Stimulated activated CD8-positive, alpha-beta memory T cell treated with anti-CD3 and anti-CD28 coated beads, Interleukin-15, amount 100 ng/mL, for 1 hour (primary cell): ENCODE data around the gene PLD4.
A peak's percentile ranks its signal among the peaks of the same experiment; 100 is the strongest.
"Not testable (repeated sequence)": the region's sequence is repeated elsewhere in the genome, so short reads cannot be mapped to it uniquely, and the experiment has no call there.

Experiments
- DNase-seq: peaks from one replicate; pipeline ENCODE4 v3.0.0-alpha.2; 2020; ENCODE audit warnings: low read depth

Gene PLD4, protein sequence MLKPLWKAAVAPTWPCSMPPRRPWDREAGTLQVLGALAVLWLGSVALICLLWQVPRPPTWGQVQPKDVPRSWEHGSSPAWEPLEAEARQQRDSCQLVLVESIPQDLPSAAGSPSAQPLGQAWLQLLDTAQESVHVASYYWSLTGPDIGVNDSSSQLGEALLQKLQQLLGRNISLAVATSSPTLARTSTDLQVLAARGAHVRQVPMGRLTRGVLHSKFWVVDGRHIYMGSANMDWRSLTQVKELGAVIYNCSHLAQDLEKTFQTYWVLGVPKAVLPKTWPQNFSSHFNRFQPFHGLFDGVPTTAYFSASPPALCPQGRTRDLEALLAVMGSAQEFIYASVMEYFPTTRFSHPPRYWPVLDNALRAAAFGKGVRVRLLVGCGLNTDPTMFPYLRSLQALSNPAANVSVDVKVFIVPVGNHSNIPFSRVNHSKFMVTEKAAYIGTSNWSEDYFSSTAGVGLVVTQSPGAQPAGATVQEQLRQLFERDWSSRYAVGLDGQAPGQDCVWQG

DNA sequence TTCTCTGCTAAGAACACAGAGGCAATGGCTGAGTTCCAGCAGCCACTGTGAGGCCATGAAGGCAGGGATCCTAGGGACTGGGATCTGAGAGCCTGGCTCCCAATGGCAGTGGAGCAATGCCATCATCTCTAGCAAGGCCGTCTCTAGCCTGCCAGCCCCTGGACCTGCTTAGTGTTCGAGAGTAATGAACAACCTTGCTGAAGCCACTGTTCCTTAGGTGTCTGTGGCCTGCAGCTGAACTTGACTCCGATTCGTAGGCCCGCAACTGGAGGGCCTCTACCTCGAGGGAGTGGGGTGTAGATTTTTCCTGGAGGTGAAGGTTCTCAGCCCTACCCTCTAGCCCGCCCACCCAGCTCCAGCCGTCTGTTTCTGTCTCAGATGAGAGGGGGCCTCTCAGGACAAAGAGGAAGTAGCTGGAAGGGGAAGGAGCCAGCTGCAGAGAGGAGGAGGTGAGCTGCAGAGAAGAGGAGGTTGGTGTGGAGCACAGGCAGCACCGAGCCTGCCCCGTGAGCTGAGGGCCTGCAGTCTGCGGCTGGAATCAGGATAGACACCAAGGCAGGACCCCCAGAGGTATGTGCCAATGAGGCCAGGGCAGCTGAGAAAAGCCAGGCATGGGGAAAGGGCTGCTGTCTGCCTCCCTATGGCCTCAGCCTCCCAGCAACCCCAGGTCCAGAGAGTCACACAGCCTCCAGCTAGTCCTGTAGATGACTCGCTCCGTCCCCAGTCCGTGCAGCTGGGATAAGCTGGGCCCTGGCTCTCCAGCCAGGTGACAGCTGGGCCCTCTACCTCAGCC is at the start of gene PLD4:
TSS of gene PLD4 (plus strand) at position 459 of the 793 bp plus-strand sequence. CDS start 2,262 bp downstream, outside the sequence.
- DNase-seq = no peak

DNA sequence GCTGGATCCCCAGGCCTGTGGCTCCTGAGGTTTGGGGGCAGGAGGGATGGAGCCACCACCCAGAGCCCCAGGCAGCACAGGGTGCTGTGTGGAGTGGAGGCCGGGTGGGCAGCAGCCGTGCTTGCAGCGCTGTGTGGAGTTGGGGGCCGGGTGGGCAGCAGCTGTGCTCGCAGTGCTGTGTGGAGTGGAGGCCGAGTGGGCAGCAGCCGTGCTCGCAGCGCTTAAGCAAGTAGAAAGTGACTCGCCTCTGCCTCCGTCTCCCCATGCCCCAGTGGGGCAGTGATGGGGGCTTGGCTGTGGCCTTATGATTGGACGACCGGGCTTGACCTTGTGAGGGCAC is 49.3 kb upstream of the PLD4 start:
- no peak for DNase-seq

DNA sequence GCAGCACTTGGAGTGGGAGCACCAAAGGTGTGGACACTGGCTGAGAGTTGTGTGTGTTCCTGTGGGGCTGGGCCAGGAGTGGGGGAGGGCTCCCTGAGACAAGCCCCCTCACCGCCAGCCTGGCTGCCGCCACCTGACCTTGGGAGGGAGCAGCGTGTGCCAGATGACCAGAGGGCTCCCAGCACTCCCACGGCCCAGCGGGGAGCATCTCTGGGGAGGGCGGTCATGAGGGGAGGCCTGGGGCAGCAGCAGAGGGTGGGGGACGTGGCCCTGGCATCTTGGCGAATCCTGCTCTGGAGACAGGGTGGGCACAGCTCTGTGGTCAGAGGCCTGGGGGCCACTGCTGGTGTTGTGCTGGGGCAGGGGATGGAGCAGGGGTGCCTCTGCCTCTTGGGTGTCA is 48.9 kb upstream of the PLD4 start:
- no peak for DNase-seq

DNA sequence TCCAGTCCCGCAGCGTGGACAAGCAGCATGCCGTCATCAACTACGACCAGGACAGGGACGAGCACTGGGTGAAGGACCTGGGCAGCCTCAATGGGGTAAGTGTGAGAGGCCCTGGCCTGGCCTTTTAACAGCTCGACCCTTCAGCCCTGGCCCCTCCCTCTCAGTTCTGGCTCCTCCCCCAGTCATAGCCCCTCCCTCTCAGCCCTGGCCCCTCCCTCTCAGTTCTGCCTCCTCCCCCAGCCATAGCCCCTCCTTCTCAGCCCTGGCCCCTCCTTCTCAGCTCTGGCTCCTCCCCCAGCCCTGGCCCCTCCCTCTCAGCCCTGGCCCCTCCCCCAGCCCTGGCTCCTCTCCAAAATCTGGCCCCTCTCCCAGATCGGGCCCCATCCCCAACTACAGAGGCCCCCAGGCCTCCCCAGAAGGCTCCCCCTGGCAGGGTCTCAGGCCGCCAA is 48.4 kb upstream of the PLD4 start:
- peak; percentile 7 for DNase-seq

DNA sequence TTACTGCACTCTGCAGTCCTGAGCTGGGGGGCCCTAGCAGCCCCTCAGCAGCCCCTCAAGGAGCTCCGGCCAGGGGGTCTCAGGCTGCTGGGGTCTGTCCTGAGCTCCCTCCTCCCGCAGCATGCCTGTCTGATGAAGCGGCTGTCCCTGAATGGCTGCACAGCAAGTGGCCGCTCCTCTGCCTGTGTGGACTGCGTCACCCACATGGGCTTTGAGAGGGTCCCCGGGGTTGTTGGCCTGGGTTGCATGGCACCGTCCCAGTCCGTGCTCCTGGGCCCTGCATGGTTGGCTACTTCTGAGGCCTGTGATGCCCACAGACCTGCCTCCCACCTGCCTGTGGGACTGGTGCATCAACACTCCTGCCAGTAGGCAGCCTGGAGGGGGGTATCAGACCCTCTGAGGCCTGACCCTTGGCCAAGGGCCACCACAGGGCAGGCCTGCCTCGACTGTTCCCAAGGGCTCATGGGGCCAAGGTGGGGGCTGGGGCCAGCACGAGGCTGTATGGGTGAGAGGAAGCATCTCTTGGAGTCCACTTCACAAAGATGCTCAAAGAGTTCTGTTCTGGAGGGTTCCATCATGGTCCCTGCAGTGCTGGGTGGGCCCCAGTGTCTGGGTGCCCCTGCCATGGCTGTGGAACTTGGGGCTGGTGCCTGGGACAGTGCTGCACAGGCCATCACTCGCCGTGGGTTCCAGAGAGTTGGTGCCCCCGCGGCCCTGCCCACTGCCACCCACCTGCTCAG is 47.4 kb upstream of the PLD4 start:
- DNase-seq = no peak

DNA sequence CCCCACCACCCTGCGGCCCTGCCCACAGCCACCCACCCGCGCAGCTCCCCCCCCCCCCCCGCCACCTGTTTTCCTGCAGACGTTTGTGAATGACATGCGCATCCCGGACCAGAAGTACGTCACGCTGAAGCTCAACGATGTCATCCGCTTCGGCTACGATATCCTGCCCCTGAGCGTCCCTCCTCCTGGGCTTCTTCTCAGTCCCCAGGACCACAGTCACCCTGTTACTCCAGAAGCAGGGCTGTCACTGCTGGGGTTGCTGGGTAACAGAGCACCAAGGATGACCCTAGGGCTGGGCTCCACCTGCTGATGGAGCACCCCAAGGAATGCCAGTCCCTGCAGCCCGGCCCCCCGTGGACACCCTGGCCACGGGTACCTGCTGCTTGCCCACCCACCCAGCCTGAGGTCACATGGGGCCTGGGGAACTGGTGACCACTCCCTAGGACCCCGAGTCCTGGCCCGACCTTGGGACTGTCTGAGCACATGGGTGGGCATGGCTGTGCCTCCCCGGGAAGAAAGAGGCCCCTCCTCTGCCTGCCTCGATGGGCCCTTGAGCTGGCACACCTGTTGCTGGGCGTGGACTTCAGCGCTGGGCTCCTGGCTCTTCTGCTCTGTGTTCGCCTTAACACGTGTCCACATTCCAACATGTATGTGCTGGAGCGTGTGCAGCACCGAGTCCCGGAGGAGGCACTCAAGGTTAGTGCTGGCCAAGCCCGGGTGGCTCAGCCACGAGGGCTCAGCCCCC is 46.7 kb upstream of the PLD4 start:
- DNase-seq = no peak

DNA sequence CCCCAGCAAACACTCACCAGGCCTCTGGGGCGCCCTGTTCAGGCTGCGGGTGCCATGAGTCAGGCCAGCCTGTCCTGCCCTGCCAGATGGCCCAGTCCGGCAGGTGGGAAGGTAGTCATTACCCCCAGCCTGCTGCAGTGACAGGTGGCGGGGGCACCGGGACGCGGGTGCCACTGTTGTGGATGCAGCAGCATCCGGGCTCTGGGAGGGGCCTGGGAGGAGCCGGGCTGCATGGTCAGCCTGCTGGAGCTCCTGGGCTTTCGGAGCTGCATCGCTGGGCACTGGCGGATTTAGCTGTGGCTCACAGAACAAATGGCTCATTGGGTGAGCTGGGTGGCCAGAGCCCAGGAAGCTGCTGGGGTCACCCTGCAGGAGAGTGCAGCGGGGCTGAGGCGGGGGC is 46.1 kb upstream of the PLD4 start:
- no peak for DNase-seq

DNA sequence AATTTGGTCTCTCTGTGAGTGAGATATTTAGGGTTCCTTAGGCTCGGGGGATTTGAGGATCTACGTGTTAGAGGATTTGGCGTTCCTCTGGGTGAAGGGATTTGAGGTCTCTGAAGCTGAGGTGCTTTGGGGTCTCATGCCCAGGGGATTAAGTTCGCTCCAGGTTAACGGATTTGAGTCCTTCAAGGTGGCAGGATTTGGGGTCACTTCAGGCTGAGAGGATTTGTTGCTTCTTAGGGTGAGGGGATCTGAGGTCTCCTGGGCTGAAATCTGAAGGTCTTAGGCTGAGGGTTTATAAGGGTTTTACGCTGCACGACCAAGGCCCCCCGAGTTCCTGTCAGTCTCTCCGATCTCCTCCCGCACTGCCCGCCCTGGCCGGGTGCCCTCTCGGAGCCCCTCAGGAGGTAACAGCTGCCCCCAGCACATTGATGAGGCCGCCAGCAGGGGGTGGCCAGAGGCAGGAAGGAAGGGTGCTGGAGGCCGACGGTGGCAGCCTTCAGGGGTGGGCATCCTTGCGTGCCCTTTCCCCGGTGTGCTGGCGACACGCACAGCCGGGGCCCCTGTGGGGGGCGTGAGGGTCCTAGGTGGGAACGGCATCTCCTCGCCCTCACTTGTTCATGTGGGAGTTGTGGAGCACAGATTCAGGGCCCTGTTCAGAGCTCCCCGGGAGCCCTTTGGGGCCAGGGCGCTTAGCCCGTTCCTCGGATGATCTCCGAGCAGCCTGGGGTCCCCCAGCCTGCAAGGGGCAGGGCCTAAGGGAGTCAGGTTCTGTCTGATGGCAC is 45.3 kb upstream of the PLD4 start:
- no peak for DNase-seq

DNA sequence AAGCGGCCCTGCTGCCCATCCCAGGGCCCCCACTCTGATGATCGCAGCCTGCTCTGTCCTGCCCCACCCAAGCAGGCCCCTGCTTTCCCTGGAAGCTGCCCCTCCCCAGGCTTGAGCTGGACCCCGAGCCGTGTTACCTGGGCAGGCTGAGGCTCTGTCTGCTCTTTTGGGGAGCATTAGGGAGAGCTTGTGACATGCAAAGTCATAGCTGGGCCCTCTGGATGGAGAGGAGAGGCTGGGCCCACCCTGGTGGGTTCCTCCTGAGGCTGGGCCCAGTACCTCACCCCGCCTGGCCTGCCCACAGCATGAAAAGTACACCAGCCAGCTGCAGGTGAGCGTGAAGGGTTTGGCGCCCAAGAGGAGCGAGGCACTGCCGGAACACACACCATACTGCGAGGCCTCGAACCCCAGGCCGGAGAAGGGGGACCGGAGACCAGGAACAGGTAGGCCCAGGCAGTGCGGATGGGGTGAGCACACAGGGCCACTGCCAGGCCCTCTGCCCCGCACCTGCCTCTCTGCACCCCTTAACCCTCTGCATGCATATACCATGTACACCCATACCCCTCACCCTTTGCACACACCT is 44.6 kb upstream of the PLD4 start:
- DNase-seq = no peak

DNA sequence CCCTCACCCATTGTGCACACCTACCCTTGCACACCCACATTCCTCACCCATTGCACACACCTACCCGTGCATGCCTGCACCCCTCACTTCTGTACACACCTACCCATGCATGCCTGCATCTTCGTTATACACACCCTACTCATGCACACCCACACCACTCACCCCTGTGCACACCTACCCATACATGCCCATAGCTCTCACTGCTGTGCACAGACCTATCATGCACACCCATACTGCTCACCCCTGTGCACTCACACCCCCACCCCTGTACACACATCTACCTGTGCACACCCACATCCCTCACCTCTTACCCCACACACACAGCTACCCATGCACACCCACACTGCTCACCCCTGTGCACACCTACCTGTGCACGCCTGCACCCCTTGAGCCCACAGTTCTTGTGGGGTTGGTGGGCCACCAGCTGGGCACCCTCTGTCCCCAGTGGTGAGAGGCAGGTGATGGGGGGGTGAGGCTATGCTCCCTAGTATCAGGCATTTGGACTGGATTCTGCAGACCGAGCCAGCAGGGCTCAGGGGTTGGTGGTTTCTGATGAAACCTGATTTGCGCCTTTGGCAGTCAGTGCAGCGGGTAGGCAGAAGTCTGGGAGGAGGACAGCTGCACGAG is 44.0 kb upstream of the PLD4 start:
- DNase-seq = no peak

DNA sequence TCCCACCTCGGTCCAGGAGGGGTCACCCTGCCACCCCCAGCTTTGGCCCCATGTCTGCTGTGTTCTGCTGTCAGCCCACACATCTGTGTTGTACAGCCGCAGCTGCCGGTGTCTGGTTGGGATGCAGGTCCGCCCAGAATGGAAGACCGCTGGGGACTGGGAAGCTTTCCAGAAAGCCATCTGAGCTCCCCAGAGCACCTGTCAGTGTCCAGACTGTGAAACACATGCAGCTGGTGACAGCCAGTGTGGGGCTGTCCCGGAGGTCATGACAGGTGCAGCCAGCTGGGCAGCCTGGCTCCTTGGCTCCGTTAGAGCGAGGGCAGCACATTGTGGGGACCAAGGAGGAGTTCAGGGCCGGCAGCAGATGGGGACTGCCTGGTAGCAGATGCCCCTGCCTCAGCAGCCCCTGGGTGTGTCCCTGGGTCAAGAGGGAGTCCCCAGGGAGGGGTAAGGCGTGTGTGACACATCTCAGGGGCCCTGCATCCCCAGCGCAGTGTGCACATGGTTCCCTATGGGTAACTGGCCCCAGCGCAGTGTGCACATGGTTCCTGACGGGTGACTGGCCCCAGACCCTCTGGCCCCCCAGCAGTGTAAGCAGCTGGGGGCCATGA is 43.2 kb upstream of the PLD4 start:
- DNase-seq = no peak

DNA sequence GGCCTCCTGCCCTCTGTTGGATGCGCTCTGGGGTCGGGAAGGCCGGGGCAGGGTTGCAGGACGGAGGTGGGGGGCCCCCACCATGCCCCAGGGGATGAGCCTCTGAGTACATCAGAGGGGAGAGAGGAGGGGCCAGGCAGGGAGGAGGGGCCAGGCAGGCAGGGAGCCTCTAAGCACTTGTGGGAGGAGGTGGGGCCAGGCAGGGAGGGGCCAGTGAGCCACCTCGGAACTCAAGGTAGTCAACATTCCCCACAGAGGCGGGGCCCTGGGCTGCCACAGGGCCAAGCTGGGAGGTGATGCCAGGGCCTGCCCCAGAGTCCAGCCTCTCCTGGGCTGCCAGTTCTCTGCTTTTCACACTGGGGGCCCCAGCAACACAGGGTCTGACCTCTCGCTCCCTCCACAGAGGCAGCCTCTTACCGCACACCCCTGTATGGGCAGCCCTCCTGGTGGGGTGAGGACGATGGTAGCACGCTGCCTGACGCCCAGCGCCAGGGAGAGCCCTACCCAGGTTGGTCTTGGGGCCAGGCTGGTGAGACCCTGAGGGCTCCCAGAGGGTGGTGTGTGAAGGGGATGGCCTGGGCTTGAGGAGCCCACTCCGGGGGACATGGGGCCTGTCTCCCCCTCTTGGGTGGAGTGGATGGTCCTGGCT is 42.2 kb upstream of the PLD4 start:
- no peak for DNase-seq

DNA sequence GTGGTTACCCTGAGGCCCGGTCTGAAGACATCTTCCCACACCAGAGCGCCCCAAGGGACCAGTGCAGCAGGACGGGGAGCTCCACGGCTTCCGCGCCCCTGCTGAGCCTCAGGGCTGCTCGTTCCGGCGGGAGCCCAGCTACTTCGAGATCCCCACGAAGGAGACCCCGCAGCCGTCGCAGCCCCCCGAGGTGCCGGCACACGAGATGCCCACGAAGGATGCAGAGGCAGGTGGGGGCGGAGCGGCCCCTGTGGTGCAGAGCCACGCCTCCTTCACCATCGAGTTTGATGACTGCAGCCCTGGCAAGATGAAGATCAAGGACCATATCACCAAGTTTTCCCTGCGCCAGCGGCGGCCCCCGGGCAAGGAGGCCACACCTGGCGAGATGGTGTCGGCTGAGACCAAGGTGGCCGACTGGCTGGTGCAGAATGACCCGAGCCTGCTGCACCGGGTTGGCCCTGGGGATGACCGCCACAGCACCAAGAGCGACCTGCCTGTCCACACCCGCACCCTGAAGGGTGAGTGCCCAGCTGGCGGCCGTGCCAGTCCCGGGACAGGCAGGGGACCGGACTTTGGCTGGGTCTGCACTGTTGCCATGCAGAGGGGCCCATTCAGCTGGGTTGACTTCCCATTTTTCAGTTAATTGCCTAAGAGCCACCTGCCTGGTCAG is 41.6 kb upstream of the PLD4 start:
- no peak for DNase-seq

DNA sequence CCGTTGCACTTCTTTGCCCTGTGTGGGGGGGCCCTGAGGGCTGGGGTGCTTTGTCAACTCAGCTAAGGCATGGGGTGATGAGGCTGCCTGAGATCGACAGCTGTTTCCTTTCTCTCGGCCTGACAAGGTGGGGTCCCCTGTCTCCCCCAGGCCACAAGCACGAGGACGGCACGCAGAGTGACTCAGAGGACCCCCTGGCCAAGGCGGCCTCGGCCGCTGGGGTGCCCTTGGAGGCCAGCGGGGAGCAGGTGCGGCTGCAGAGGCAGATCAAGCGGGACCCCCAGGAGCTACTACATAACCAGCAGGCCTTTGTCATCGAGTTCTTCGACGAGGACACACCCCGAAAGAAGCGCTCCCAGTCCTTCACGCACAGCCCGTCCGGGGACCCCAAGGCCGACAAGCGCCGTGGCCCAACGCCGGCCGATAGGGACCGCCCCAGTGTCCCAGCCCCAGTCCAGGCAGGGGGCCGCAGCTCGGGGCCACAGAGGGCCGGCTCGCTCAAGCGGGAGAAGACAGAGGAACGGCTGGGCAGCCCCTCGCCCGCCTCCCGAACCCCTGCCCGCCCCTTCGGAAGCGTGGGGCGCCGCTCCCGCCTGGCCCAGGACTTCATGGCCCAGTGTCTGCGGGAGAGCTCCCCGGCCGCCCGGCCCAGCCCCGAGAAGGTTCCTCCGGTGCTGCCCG is 40.9 kb upstream of the PLD4 start:
- no peak for DNase-seq

DNA sequence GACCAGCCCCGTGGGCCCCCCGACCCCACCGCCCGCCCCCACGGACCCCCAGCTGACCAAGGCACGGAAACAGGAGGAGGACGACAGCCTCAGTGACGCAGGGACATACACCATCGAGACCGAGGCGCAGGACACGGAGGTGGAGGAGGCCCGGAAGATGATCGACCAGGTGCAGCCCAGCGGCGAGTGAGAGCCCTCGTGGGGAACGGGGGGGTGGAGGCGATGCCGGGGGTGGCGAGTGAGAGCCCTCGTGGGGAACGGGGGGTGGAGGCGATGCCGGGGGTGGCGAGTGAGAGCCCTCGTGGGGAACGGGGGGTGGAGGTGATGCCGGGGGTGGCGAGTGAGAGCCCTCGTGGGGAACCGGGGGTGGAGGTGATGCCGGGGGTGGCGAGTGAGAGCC is 40.3 kb upstream of the PLD4 start:
- not testable (repeated sequence) for DNase-seq

DNA sequence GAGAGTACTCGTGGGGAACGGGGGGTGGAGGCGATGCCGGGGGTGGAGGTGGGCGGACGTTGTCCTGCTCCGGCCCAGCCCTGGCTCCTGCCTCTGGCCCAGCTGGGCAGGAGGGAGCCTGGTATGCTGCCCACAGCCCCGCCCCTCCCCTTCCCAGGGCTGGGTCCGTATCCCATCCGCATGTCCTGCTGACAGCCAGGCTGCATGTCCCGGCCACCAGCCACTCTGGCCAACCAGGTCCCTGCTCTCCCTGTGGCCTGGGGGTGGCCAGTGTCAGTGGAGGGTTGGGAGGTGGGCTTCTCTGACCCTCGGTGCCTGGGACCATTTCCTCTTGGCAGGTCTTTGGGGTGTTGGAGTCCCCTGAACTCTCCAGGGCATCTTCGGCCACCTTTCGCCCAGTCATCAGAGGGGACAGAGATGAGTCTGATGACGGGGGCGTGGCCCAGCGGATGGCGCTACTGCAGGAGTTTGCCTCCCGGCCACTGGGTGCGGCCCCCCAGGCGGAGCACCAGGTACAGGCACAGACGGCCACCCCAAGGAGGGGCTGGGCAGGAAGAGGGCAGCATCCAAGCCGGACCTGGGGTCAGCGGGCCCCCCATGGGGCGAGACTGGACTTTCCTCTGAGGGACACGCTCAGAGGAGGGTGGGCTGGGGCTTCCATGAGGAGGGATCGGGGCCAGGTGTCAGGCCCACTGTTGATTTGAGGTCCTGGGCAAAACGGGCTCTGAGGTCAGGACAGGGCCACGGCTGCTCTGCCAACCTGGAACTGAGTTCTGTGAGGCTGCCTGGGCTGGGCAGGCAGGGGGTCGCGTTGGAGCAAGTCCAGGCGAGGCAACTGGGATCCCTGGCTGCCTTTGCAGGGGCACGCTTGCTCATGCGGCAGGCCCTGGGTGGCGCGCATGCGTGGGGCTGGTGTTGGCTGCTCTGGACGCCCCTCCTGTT is 39.4 kb upstream of the PLD4 start:
- no peak for DNase-seq
